Karpas-422 (cell line): ENCODE results near the gene UQCC5. TPM values are rescaled to one million over a fixed set of nuclear protein-coding genes. Genes with fewer than 3 reads are reported as not detected.

Experiments used
- DNase-seq: peaks from one replicate; pipeline ENCODE4 v3.0.0-alpha.2; 2015
- H2AFZ ChIP-seq: fragments of 200-600 bp; sonication (generic); 2 replicates; pipeline ENCODE4 v1.6.1; 2014; ENCODE audit warnings: antibody characterized with exemption, low read length, mixed read lengths
- H3K27ac ChIP-seq: fragments of 200-600 bp; sonication (generic); 2 replicates; pipeline ENCODE4 v1.5.1; 2014; ENCODE audit warnings: mild to moderate bottlenecking, low read length, moderate library complexity
- H3K27me3 ChIP-seq: fragments of 200-600 bp; sonication (generic); 2 replicates; pipeline ENCODE4 v1.6.1; 2014; ENCODE audit warnings: low read length, mixed read lengths
- H3K36me3 ChIP-seq: fragments of 200-600 bp; sonication (generic); 2 replicates; pipeline ENCODE4 v1.6.1; 2014; ENCODE audit warnings: low read length, mixed read lengths; ENCODE audit not compliant: insufficient read depth
- H3K4me1 ChIP-seq: fragments of 200-600 bp; sonication (generic); 2 replicates; pipeline ENCODE4 v1.6.1; 2014; ENCODE audit warnings: mild to moderate bottlenecking, low read length, mixed read lengths
- H3K4me2 ChIP-seq: fragments of 200-600 bp; sonication (generic); 2 replicates; pipeline ENCODE4 v1.6.1; 2014; ENCODE audit warnings: low read length, low read depth, mild to moderate bottlenecking; ENCODE audit not compliant: poor library complexity, severe bottlenecking
- H3K4me3 ChIP-seq: fragments of 200-600 bp; sonication (generic); 2 replicates; pipeline ENCODE4 v1.5.1; 2014; ENCODE audit warnings: mild to moderate bottlenecking, antibody characterized with exemption, low read length, mixed read lengths
- H3K79me2 ChIP-seq: fragments of 200-600 bp; sonication (generic); 2 replicates; pipeline ENCODE4 v1.6.1; 2014; ENCODE audit warnings: mild to moderate bottlenecking, low read length, mixed read lengths
- H3K9ac ChIP-seq: fragments of 200-600 bp; sonication (generic); 2 replicates; pipeline ENCODE4 v1.6.0; 2014; ENCODE audit warnings: low read length
- H3K9me2 ChIP-seq: fragments of 200-600 bp; sonication (generic), shearing (Covaris generic); replicated peaks from 2 replicates; pipeline ENCODE4 v1.6.0; 2014; ENCODE audit warnings: mild to moderate bottlenecking, low read length, moderate library complexity; ENCODE audit not compliant: insufficient read depth
- H3K9me3 ChIP-seq: fragments of 300-700, 200-600 bp; sonication (generic); 2 replicates; pipeline ENCODE4 v1.6.1; 2014; ENCODE audit warnings: low read length, mixed read lengths
- H4K20me1 ChIP-seq: fragments of 200-600 bp; sonication (generic); 2 replicates; pipeline ENCODE4 v1.6.1; 2014; ENCODE audit warnings: mild to moderate bottlenecking, antibody characterized with exemption, low read length, low read depth; ENCODE audit not compliant: insufficient read depth
- total RNA-seq: library from RNA; depleted of rRNA; stranded (reverse); fragments of >200 nt; shearing (Covaris generic); gene quantifications from 2 replicates; pipeline ENCODE4 v1.2.3, GENCODE V29; 2014; ENCODE audit warnings: low replicate concordance

Gene UQCC5
- total RNA-seq, 1 experiment from 2014 or later, result 23.4 TPM

GRCh38 chr3:52557011-52557960 is 20.9 kb downstream of the UQCC5 start:
- Histone ChIP-seq H4K20me1 (no peaks in the 10 kb centered on the region), H3K9me3 (no peaks in the 10 kb centered on the region), H3K9ac (no peak overlapping the region), H3K4me1 (no peaks in the 10 kb centered on the region), H3K36me3 (peaks cover 31% of the 10 kb centered on the region; the same call in 1 of the 2 replicates), H3K4me3 (no peak overlapping the region), H3K4me2 (no peak overlapping the region), H2AFZ (no peak overlapping the region), H3K27ac (no peak overlapping the region), H3K9me2 (no peaks in the 10 kb centered on the region), H3K79me2 (peaks cover 6% of the 10 kb centered on the region; the same call in 1 of the 2 replicates), H3K27me3 (no peaks in the 10 kb centered on the region)
- DNase-seq, result no peak

GRCh38 chr3:52558436-52558835 is 22.0 kb downstream of the UQCC5 start:
- Histone ChIP-seq H3K4me2 (no peak overlapping the region), H3K27ac (no peak overlapping the region), H3K9ac (no peak overlapping the region), H3K4me1 (no peaks in the 10 kb centered on the region), H3K4me3 (no peak overlapping the region), H2AFZ (no peak overlapping the region), H3K36me3 (peaks cover 33% of the 10 kb centered on the region; the same call in 1 of the 2 replicates), H3K9me3 (no peaks in the 10 kb centered on the region), H3K27me3 (no peaks in the 10 kb centered on the region), H3K79me2 (peaks cover 6% of the 10 kb centered on the region; the same call in 1 of the 2 replicates), H3K9me2 (no peaks in the 10 kb centered on the region), H4K20me1 (no peaks in the 10 kb centered on the region)
- DNase-seq, result no peak

GRCh38 chr3:52561028-52561747 is 24.8 kb downstream of the UQCC5 start:
- no peaks in the 10 kb centered on the region for H3K4me1 ChIP-seq
- peaks cover 31% of the 10 kb centered on the region; the same call in 1 of the 2 replicates for H3K36me3 ChIP-seq
- H3K9ac ChIP-seq, result no peak overlapping the region
- H3K27me3 ChIP-seq, result no peaks in the 10 kb centered on the region
- H2AFZ ChIP-seq, result no peak overlapping the region
- H3K9me3 ChIP-seq, result no peaks in the 10 kb centered on the region
- H3K4me2 ChIP-seq, result no peak overlapping the region
- no peaks in the 10 kb centered on the region for H3K79me2 ChIP-seq
- no peaks in the 10 kb centered on the region for H3K9me2 ChIP-seq
- no peak for DNase-seq
- H3K27ac ChIP-seq, result no peak overlapping the region
- H4K20me1 ChIP-seq, result no peaks in the 10 kb centered on the region
- no peak overlapping the region for H3K4me3 ChIP-seq

- H3K9me2 ChIP-seq, result no peaks in the 10 kb centered on the region
- H3K36me3 ChIP-seq, result peaks cover 24% of the 10 kb centered on the region; the same call in 1 of the 2 replicates
- no peak overlapping the region for H3K4me3 ChIP-seq
- H3K9ac ChIP-seq, result no peak overlapping the region
- H3K4me2 ChIP-seq, result no peak overlapping the region
- H3K79me2 ChIP-seq, result no peaks in the 10 kb centered on the region
- no peaks in the 10 kb centered on the region for H4K20me1 ChIP-seq
- no peak overlapping the region for H2AFZ ChIP-seq
- H3K27ac ChIP-seq, result no peak overlapping the region
- no peaks in the 10 kb centered on the region for H3K27me3 ChIP-seq
- no peak for DNase-seq
- H3K9me3 ChIP-seq, result no peaks in the 10 kb centered on the region
- no peaks in the 10 kb centered on the region for H3K4me1 ChIP-seq
These were observed 27.6 kb downstream of the UQCC5 start for GRCh38 chr3:52563984-52564383.

GRCh38 chr3:52568069-52568468 is 31.7 kb downstream of the UQCC5 start:
- Histone ChIP-seq H3K9ac (no peak overlapping the region), H2AFZ (no peak overlapping the region), H3K27me3 (no peaks in the 10 kb centered on the region), H3K4me2 (no peak overlapping the region), H3K4me1 (no peaks in the 10 kb centered on the region), H4K20me1 (no peaks in the 10 kb centered on the region), H3K36me3 (peaks cover 10% of the 10 kb centered on the region; the same call in 1 of the 2 replicates), H3K9me3 (no peaks in the 10 kb centered on the region), H3K79me2 (no peaks in the 10 kb centered on the region), H3K27ac (no peak overlapping the region), H3K9me2 (no peaks in the 10 kb centered on the region), H3K4me3 (no peak overlapping the region)
- no peak for DNase-seq

- no peaks in the 10 kb centered on the region for H3K9me3 ChIP-seq
- H4K20me1 ChIP-seq, result no peaks in the 10 kb centered on the region
- H3K36me3 ChIP-seq, result peaks cover 12% of the 10 kb centered on the region
- no peaks in the 10 kb centered on the region for H3K4me1 ChIP-seq
- H3K27me3 ChIP-seq, result no peaks in the 10 kb centered on the region
- H3K9me2 ChIP-seq, result no peaks in the 10 kb centered on the region
- no peak for DNase-seq
- no peak overlapping the region for H3K9ac ChIP-seq
- H3K4me3 ChIP-seq, result no peak overlapping the region
- H3K79me2 ChIP-seq, result no peaks in the 10 kb centered on the region
- no peak overlapping the region for H3K27ac ChIP-seq
- H3K4me2 ChIP-seq, result no peak overlapping the region
- H2AFZ ChIP-seq, result no peak overlapping the region
These were observed 33.7 kb downstream of the UQCC5 start for GRCh38 chr3:52570076-52570475.

- Histone ChIP-seq H3K27me3 (no peaks in the 10 kb centered on the region), H3K36me3 (peaks cover 30% of the 10 kb centered on the region), H3K9ac (no peak overlapping the region), H3K4me1 (no peaks in the 10 kb centered on the region), H4K20me1 (no peaks in the 10 kb centered on the region), H3K9me2 (no peaks in the 10 kb centered on the region), H3K4me3 (no peak overlapping the region), H3K9me3 (no peaks in the 10 kb centered on the region), H3K4me2 (no peak overlapping the region), H3K79me2 (no peaks in the 10 kb centered on the region), H3K27ac (no peak overlapping the region), H2AFZ (no peak overlapping the region)
- DNase-seq, result no peak
These were observed 35.8 kb downstream of the UQCC5 start for GRCh38 chr3:52572221-52572620.
